Gastroesophageal sphincter (tissue), 3 donors: ENCODE results near the gene LRP4.

Experiments
- CTCF ChIP-seq, 4 experiments: fragments of 200-600 bp in 2 of 4; fragments of 450-650 bp in 2 of 4; sonication (generic) in 1 of 4; IDR thresholded peaks; one replicate each; pipeline ENCODE4 v1.5.1; 2017 to 2019; ENCODE audit warnings: antibody characterized with exemption in 4 of 4, mild to moderate bottlenecking in 2 of 4, moderate library complexity in 2 of 4
- POLR2A ChIP-seq, 2 donors: fragments of 450-650 bp; IDR thresholded peaks; one replicate each; pipeline ENCODE4 v1.6.1; 2017; ENCODE audit warnings: antibody characterized with exemption in 2 of 2, mild to moderate bottlenecking in 2 of 2, moderate library complexity in 1 of 2
- POLR2AphosphoS5 ChIP-seq: sonication (generic); formaldehyde crosslinking; IDR thresholded peaks from one replicate; pipeline ENCODE4 v1.6.1; 2017; ENCODE audit warnings: antibody characterized with exemption

GRCh38 chr11:46857666-46858065, 60.7 kb downstream of the LRP4 start:
- no peak for TF ChIP-seq POLR2A (IDR thresholded peaks at IDR 0.05)
- TF ChIP-seq CTCF (IDR thresholded peaks at IDR 0.05) = no peak
- TF ChIP-seq POLR2AphosphoS5 = no peak
